Measurements from ENCODE around the gene ZNF394. TPM values are rescaled to one million over a fixed set of nuclear protein-coding genes. Genes with fewer than 3 reads are reported as not detected.

Gene ZNF394
- total and polyA plus RNA-seq, 9 of the 15 experiments (the other 6 are each of a cell fraction or from before 2014, with no cell fraction given), result 2.9 to 32.2 (median 24.2) TPM

- TF ChIP-seq MLLT1 (IDR thresholded peaks at IDR 0.05) (peak in 1 of 2 experiments; percentile 55; a peak in 1 of 4 replicates), TFE3 (CRISPR knock-in tag; IDR thresholded peaks at IDR 0.05) (peak; percentile 100), GTF2A2 (tag; IDR thresholded peaks at IDR 0.05) (0 out of 2 replicates have a peak, but pooled peaks have one; percentile 28), REST (IDR thresholded peaks at IDR 0.05; ENCODE audit: borderline replicate concordance) (peak; percentile 95), REST (CRISPR knock-in tag; IDR thresholded peaks at IDR 0.05; ENCODE audit: low read depth) (peak; percentile 57; the same call in 1 of the 2 replicates), NR1H2 (CRISPR knock-in tag; IDR thresholded peaks at IDR 0.05) (no peak), BRD4 (IDR thresholded peaks at IDR 0.05) (peak; percentile 67; the same call in 1 of the 2 replicates), USF2 (CRISPR knock-in tag; IDR thresholded peaks at IDR 0.05) (peak; percentile 99), NRF1 (conservative IDR thresholded peaks at IDR 0.05 in 1 of 2, IDR thresholded peaks at IDR 0.05 in 1 of 2) (peak; percentile 90 to 91), FOXJ3 (CRISPR knock-in tag; IDR thresholded peaks at IDR 0.05) (peak; percentile 9; the same call in 1 of the 2 replicates), E2F6 (IDR thresholded peaks at IDR 0.05; ENCODE audit: borderline replicate concordance in 1 of 2, extremely low read depth in 1 of 2, insufficient read depth in 1 of 2, insufficient read length in 1 of 2, low read depth in 1 of 2, low read length in 1 of 2, poor library complexity in 1 of 2, severe bottlenecking in 1 of 2) (peak; percentile 44 to 84), ZNF316 (IDR thresholded peaks at IDR 0.05) (peak; percentile 46)
Measured at GRCh38 chr7:99472561-99473314, 27.3 kb downstream of the ZNF394 start, which contains the start of gene ZNF789 (continued).

Measured in K562 (cell line).